ENCODE measurements around the gene CGB1.

DNA sequence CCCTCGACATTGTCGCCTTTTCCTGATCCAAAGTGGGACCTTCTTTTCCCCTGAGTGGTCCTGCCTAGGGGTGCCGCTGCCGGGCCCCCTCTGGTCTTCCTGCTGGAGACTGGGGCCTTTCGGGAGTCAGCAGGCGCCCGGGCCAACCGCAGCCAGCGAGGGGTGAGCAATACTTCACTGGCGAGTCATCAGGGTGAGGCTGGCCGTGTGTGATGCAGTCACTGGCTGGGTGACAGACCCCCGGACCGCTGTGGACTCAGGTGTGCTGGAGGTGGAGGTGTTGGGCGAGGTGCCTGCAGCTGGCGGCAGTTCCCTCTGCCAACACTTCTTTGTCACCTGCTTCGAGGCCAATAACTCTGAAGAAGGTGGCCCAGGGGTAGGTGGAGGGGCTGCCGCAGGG, 5.5 kb upstream of the CGB1 start:
- TF ChIP-seq, protein P1, sequence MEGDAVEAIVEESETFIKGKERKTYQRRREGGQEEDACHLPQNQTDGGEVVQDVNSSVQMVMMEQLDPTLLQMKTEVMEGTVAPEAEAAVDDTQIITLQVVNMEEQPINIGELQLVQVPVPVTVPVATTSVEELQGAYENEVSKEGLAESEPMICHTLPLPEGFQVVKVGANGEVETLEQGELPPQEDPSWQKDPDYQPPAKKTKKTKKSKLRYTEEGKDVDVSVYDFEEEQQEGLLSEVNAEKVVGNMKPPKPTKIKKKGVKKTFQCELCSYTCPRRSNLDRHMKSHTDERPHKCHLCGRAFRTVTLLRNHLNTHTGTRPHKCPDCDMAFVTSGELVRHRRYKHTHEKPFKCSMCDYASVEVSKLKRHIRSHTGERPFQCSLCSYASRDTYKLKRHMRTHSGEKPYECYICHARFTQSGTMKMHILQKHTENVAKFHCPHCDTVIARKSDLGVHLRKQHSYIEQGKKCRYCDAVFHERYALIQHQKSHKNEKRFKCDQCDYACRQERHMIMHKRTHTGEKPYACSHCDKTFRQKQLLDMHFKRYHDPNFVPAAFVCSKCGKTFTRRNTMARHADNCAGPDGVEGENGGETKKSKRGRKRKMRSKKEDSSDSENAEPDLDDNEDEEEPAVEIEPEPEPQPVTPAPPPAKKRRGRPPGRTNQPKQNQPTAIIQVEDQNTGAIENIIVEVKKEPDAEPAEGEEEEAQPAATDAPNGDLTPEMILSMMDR (IDR thresholded peaks at IDR 0.05): no peak
- no peak for TF ChIP-seq ZFX (IDR thresholded peaks at IDR 0.05; ENCODE audit: borderline replicate concordance)

Data from 22Rv1 (cell line).